Activated T-cell treated with anti-CD3 and anti-CD28 coated beads for 48 hours (primary cell): ENCODE results near the gene DNAH14.

Experiments used
- DNase-seq: peaks from one replicate; pipeline ENCODE4 v3.0.0-alpha.2; 2020; ENCODE audit warnings: low read depth

The DNAH14 gene

GRCh38 chr1:225408249-225408648 lies 478.8 kb downstream of the DNAH14 start:
- DNase-seq, result no peak

GRCh38 chr1:225409051-225409450 lies 479.6 kb downstream of the DNAH14 start:
- no peak for DNase-seq

GRCh38 chr1:225410036-225410435 lies 480.6 kb downstream of the DNAH14 start:
- DNase-seq, result no peak

GRCh38 chr1:225412321-225412720 lies 482.8 kb downstream of the DNAH14 start:
- no peak for DNase-seq

- DNase-seq, result no peak
Measured at GRCh38 chr1:225412803-225413351, 483.4 kb downstream of the DNAH14 start.

- DNase-seq, result no peak
Measured at GRCh38 chr1:225413708-225414375, 484.4 kb downstream of the DNAH14 start.

GRCh38 chr1:225415307-225415706 lies 485.8 kb downstream of the DNAH14 start:
- no peak for DNase-seq

GRCh38 chr1:225415967-225416745 lies 486.7 kb downstream of the DNAH14 start:
- DNase-seq, result no peak

- no peak for DNase-seq
Measured at GRCh38 chr1:225418059-225418458, 488.6 kb downstream of the DNAH14 start.

GRCh38 chr1:225418598-225418997 lies 489.1 kb downstream of the DNAH14 start:
- no peak for DNase-seq

GRCh38 chr1:225422031-225422605 lies 492.6 kb downstream of the DNAH14 start:
- no peak for DNase-seq

- no peak for DNase-seq
Measured at GRCh38 chr1:225422795-225423517, 493.5 kb downstream of the DNAH14 start.

GRCh38 chr1:225423518-225423855 lies 494.0 kb downstream of the DNAH14 start:
- no peak for DNase-seq

- no peak for DNase-seq
Measured at GRCh38 chr1:225424562-225425200, 495.2 kb downstream of the DNAH14 start.

GRCh38 chr1:225425201-225425786 lies 495.8 kb downstream of the DNAH14 start:
- no peak for DNase-seq

GRCh38 chr1:225426395-225427234 lies 497.1 kb downstream of the DNAH14 start:
- peak; percentile 27 for DNase-seq

GRCh38 chr1:225427235-225428067 lies 498.0 kb downstream of the DNAH14 start, which contains the start of gene LBR:
LBR (minus strand) TSS chr1:225428038; CDS start chr1:225424075, 3,963 bp downstream.
- DNase-seq, result peak; percentile 27

- DNase-seq, result peak; percentile 90
Measured at GRCh38 chr1:225428068-225428880, 498.8 kb downstream of the DNAH14 start.
